NCI-H128 (cell line): Measurements from ENCODE around the gene PKP1.

Source experiments
- DNase-seq: peaks from one replicate; lab custom pipeline; 2025; ENCODE audit not compliant: unreplicated experiment; lab: John Stamatoyannopoulos, UW

Gene PKP1

GRCh38 chr1:201281573-201281972 lies 1.7 kb upstream of the PKP1 start:
- no peak for DNase-seq

GRCh38 chr1:201282216-201282615 lies 1.1 kb upstream of the PKP1 start:
- DNase-seq, result no peak

- DNase-seq, result no peak
Measured at GRCh38 chr1:201283836-201284553, 689 bp downstream of the PKP1 start.

GRCh38 chr1:201284636-201285035 lies 1.3 kb downstream of the PKP1 start:
- no peak for DNase-seq

GRCh38 chr1:201285846-201286245 lies 2.5 kb downstream of the PKP1 start:
- no peak for DNase-seq

GRCh38 chr1:201286445-201286844 lies 3.1 kb downstream of the PKP1 start:
- no peak for DNase-seq

- no peak for DNase-seq
Measured at GRCh38 chr1:201288007-201288406, 4.7 kb downstream of the PKP1 start.

GRCh38 chr1:201288765-201289164 lies 5.5 kb downstream of the PKP1 start:
- no peak for DNase-seq

- no peak for DNase-seq
Measured at GRCh38 chr1:201290551-201290950, 7.2 kb downstream of the PKP1 start.

GRCh38 chr1:201291916-201292315 lies 8.6 kb downstream of the PKP1 start:
- no peak for DNase-seq

- DNase-seq, result no peak
Measured at GRCh38 chr1:201294876-201295275, 11.6 kb downstream of the PKP1 start.

- no peak for DNase-seq
Measured at GRCh38 chr1:201295346-201295745, 12.0 kb downstream of the PKP1 start.

GRCh38 chr1:201295861-201296260 lies 12.6 kb downstream of the PKP1 start:
- DNase-seq, result no peak

- DNase-seq, result no peak
Measured at GRCh38 chr1:201296352-201296751, 13.0 kb downstream of the PKP1 start.

- DNase-seq, result no peak
Measured at GRCh38 chr1:201298396-201299381, 15.4 kb downstream of the PKP1 start.

- DNase-seq, result no peak
Measured at GRCh38 chr1:201299968-201300367, 16.7 kb downstream of the PKP1 start.

- no peak for DNase-seq
Measured at GRCh38 chr1:201300641-201301040, 17.3 kb downstream of the PKP1 start.

GRCh38 chr1:201302163-201303152 lies 19.2 kb downstream of the PKP1 start:
- DNase-seq, result no peak

- no peak for DNase-seq
Measured at GRCh38 chr1:201304126-201304525, 20.8 kb downstream of the PKP1 start.

- DNase-seq, result no peak
Measured at GRCh38 chr1:201305815-201306214, 22.5 kb downstream of the PKP1 start.

GRCh38 chr1:201307231-201307630 lies 23.9 kb downstream of the PKP1 start:
- no peak for DNase-seq
